Hepatocyte (in vitro differentiated cells): Measurements from ENCODE around the gene SPRR2G.

Experiments used
- EZH2 ChIP-seq: fragments of 200-600 bp; sonication (generic); IDR thresholded peaks from 2 replicates; pipeline ENCODE4 v1.6.1; 2016; ENCODE audit warnings: antibody characterized with exemption, mild to moderate bottlenecking, borderline replicate concordance
- EZH2phosphoT487 ChIP-seq: fragments of 200-600 bp; sonication (generic); IDR thresholded peaks from one replicate; pipeline ENCODE4 v1.6.1; 2018; ENCODE audit warnings: antibody characterized with exemption, mild to moderate bottlenecking, low read depth, moderate library complexity; ENCODE audit not compliant: unreplicated experiment, severe bottlenecking
- TF ChIP-seq, protein P1 (sequence below): fragments of 200-600 bp; sonication (generic); IDR thresholded peaks from 2 replicates; pipeline ENCODE4 v1.5.1; 2016; ENCODE audit warnings: antibody characterized with exemption, mild to moderate bottlenecking; ENCODE audit not compliant: poor library complexity

DNA sequence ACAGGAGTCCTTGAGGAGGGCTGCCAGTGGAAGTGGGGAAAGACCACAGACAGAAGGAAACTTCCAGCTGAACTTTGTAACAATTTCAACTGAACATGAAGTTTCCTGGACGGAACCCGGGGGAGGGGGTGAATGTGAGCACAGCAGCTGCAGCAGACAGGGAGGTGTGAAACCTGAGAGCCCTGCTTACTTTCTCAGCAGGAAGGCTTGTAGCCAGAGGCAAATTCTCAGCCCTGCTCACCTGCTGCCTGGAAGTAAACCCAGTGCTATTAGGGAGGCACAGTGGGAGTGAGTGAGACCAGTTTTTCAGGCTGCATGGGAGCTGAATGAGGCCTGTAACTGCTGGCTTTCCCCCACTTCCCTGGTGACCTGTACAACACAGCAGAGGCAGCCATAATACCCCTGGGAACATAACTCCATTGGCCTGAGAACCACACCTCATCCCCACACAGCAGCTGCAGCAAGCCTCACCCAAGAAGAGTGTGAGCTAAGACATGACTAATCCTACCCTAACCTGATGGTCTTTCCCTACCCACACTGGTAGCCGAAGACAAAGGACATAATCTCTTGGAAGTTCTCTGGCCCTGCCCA, 27.8 kb downstream of the SPRR2G start:
- TF ChIP-seq, protein P1, sequence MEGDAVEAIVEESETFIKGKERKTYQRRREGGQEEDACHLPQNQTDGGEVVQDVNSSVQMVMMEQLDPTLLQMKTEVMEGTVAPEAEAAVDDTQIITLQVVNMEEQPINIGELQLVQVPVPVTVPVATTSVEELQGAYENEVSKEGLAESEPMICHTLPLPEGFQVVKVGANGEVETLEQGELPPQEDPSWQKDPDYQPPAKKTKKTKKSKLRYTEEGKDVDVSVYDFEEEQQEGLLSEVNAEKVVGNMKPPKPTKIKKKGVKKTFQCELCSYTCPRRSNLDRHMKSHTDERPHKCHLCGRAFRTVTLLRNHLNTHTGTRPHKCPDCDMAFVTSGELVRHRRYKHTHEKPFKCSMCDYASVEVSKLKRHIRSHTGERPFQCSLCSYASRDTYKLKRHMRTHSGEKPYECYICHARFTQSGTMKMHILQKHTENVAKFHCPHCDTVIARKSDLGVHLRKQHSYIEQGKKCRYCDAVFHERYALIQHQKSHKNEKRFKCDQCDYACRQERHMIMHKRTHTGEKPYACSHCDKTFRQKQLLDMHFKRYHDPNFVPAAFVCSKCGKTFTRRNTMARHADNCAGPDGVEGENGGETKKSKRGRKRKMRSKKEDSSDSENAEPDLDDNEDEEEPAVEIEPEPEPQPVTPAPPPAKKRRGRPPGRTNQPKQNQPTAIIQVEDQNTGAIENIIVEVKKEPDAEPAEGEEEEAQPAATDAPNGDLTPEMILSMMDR, result no peak
- TF ChIP-seq EZH2phosphoT487 (no peak), EZH2 (no peak)
